Tongue (tissue), 2 donors: ENCODE data around the gene LFNG. TPM values are rescaled to one million over a fixed set of nuclear protein-coding genes. Genes with fewer than 3 reads are reported as not detected.
"Not testable (repeated sequence)": the region's sequence is repeated elsewhere in the genome, so short reads cannot be mapped to it uniquely, and the experiment has no call there.

Experiments
- DNase-seq: peaks from one replicate; pipeline ENCODE4 v3.0.0-alpha.2; 2015
- total RNA-seq: library from RNA; depleted of rRNA; stranded (reverse); fragments of >200 nt; gene quantifications from one replicate; pipeline ENCODE4 v1.2.3, GENCODE V29; 2014

The LFNG gene
- total RNA-seq, 1 donor from 2014 or later = 26.0 TPM

DNA sequence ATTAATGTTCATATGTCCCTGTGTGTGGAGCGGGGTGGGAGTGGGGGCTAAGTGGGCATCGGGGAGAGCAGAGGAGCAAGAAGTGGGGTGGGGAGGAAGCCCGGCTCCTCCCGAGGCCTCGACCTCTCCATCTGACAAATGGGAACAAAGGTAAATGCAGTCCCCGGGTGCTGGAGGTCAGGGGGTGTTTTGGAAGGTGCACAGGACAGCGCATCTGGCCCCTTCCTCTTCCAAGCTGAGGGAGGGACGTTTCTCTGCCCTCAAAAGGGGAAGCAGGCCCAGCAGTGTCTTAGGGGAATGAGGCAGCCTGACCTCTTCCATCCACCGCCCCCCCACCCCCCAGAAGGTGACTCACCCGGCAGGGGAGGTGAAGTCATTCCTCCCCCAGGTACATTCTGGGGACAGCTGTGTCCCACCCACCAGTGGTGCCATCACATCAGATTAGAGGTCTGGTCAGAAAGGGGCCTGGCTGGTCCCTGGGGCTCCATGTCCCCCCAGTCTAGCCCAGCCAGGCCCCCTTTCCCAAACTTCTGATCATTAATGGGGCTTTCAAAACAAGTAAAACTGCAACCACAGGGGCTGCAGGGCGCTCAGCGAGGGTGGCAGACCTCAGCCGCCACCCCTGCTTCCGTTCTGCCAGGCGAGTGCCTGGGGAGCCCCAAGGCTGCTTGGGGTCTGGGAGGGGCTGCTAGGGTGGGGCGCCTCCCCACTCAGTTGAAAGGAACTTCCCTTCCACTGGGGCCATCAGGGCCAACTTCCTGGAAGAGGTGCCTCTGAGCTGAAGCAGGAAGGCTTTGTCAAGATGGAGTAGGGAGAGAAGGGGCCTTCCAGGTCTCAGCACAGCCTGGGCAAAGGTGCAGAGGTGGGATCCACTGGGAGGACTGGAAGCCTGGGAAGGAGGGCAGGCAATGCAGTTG lies 10.8 kb downstream of the LFNG start:
- no peak for DNase-seq

DNA sequence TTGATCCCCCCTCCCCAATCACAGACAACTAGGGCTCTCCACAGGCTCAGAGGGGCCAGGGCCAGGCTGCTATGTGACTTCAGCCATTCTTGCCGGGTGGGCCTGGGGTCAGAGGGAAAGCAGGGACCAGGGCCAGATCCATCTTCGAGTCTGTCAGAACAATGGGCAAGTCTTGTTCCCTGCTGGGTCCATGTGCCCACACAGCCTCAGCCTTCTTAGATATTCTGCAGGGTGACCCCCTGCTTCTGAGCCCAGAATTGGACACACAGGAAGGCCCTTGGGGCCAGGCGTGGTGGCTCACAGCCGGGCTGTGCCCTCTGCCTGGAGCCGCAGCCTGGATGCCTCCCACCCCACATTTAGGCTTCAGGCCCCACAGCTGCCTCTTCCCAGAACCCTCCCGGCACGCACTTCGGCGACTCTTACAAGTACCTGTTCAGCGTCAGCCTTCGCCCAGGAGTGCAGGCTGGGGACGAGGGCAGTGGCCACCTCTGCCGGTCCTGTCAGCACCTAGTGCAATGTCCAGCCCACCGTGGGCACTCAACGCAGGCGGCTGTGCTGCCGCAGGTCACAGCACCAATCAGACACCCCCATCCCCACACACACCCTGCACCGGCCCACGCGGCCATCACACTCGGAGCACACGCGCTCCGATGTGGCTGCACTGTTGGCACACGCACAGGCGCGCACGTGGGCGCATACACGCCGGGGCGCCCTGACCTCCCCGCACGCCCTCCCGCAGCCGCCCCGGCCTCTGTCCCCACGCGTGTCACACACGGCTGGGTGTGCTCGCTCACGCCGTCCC lies 11.6 kb downstream of the LFNG start:
- DNase-seq = peak; percentile 50

DNA sequence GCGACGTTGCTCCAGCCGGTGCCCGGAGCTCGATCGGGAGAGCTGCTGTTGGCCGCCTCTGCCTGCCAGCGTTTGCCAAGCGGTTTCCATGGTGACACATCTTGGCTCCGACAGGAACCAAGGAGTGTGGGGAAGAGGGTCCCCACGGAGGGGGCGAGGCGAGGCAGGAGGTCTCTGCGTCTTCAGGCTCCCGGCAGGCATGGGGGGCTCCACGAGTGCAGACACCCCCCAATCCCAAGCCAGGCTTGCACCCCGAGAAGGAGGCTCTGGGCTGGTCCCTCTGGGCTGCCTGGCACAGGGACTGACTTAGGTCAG lies 12.2 kb downstream of the LFNG start:
- not testable (repeated sequence) for DNase-seq

DNA sequence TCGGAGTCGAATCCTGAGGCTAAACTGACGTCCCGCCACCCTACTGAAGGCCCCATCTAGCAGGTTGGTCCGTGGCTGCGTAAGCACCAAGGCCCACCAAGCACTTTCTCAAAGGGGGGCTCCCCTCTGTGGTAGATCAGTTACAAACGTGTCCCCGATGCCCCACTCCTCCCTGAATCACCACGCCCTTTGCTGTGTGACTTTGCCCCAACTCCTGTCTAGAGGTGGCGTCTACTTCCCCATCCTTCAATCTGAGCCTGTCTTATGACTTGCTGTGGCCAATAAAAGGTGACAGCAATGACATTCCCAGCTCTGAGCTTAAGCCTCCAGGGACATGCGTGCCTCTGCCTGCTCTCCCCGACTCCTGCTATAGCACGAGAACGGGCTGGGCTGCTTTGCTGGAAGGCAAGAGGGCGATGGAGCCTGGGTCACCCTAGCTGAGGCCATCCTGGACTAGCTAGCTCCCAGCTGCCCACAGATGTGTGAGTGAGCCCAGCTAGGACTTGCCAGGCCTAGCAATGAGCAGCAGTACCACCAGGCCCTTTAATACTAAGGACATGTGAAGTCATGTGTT lies 12.7 kb downstream of the LFNG start:
- not testable (repeated sequence) for DNase-seq

DNA sequence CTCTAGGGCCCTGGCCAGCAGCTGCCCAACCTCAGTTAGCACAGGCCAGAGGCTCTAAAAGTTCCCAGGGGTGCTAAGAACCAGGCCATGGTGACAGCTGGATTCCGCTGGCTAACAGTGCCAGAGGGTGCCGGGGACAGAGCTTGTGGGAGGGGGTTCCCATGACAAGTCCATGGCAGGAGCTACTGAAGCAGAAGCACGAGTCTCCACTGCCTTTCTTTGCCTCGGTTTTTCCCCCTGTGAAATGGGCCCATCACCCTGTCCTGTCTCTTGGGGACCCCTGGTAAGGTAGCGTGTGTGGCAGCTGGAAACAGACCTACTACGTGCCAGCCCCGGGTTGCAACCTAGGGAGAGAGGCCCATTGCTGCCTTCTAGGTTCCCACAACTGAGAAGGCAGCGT lies 13.2 kb downstream of the LFNG start:
- not testable (repeated sequence) for DNase-seq

DNA sequence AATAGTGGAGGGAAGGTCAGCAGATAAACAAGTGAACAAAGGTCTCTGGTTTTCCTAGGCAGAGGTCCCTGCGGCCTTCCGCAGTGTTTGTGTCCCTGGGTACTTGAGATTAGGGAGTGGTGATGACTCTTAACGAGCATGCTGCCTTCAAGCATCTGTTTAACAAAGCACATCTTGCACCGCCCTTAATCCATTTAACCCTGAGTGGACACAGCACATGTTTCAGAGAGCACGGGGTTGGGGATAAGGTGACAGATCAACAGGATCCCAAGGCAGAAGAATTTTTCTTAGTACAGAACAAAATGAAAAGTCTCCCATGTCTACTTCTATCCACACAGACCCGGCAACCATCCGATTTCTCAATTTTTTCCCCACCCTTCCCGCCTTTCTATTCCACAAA lies 14.0 kb downstream of the LFNG start:
- DNase-seq = not testable (repeated sequence)

DNA sequence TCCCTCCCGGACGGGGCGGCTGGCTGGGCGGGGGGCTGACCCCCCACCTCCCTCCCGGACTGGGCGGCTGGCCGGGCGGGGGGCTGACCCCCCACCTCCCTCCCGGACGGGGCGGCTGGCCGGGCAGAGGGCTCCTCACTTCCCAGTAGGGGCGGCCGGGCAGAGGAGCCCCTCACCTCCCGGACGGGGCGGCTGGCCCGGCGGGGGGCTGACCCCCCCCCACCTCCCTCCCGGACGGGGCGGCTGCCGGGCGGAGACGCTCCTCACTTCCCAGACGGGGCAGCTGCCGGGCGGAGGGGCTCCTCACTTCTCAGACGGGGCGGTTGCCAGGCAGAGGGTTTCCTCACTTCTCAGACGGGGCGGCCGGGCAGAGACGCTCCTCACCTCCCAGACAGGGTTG lies 14.6 kb downstream of the LFNG start:
- DNase-seq = not testable (repeated sequence)

DNA sequence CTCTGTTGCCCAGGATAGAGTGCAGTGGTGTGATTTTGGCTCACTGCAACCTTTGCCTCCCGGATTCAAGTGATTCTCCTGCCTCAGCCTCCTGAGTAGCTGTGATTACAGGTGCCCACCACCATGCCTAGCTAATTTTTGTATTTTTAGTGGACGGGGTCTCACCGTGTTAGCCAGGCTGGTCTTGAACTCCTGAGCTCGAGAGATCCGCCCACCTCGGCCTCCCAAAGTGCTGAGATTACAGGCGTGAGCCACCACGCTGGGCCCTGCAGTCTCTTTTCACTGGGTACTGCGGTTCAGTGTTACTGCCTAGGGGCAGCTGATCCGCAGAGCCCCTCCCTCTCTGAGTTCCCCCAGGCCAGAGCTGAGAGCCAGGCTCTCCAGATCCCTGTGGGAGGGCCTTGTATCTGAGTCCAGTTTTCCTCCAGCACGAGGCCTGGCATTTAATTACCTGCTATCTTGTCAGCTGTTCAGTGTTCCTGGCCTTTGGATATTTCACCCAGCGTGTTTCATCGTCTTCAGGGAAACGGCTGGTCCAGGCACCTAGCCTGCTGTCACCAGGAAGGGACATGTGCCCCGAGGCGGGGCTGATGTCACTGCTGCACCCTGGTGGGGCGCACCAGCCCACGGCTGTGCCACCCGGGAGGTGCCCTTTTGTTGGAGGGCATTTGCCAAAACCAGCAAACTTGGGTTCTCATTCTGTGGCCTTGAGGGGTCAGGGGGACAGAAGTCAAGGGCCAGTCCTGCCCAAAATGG lies 16.5 kb downstream of the LFNG start:
- DNase-seq = not testable (repeated sequence)

DNA sequence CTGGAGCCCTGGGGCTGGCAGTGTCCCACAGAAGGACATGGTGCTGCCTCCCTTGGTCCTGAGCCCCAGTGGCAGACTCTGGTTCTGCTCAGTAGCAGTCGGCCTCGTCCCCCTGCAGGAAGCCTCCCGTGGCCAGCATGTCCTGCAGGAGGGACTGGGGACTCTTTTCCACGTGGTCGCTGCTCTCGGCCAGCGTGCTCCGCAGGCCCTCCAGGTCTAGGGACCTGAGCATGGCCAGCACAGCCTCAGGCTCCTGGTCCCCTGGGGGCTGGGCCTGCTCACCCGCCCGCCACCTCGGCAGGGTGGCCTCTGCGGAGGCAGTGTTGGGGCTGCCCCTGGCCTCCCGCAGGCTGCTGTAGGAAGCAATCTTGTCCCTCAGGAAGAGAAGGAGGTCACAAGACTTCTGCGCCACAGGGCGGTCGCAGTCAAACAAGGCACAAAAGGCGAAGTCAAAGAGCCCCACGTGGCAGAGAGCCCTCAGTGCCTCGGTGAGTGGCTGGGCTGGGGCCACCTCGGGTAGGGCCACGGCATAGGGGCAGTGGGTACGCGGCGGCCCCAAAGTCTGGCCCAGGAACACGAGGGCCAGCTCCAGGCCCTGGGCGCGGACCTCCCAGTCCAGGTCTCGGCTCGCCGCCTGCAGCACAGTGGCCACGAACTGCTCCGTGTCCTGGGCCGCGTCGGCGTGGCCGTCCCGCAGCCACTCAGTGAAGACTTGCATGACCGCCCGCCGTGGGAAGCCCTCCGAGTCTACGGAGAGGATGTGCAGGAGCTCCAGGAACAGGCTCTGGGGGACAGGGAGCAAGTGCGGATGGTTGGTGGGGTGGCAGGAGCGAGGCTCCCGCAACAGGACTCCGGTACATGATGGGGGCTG lies 18.6 kb downstream of the LFNG start:
- DNase-seq = no peak

DNA sequence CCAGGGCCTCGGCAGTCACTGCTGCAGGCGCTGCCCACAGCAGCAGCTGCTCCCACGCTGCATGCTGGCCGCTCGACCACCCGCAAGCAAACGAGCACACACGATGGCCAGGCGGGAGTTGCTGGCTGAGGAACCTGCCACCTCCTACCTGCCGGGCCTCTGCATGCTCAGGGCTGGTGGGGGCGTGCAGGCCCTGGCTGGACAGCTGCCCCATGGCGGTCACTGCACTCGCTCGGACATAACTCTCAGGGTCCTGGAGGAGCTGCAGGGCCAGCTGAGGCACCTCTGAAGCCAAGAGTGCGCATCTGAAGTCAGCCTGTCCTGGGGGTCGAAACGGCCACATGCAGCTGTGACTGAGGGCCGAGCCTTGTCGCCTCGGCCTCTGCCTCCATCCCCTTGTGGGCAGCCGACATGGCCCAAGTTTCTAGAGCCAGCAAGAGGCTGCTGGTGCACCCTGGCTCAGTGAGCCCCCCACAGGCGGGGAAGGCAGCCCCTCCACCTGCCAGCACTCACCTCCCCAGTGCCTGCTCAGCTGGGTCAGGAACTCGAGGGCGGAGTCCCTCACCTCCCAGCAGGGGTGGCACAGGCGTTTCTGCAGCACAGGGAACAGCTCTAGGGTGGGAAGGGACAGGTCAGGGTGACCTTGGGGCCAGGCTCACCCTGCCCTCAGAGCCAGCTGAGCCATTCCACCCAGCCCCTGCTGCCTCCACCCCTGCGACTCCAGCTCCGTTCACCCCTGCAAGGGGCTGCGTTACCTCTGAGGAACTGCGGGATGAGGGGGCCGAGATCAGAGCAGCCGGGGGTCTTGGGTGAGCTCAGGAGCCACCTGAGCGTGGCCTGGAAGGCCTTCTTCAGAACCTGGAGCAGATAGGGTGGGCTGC lies 19.7 kb downstream of the LFNG start:
- no peak for DNase-seq

DNA sequence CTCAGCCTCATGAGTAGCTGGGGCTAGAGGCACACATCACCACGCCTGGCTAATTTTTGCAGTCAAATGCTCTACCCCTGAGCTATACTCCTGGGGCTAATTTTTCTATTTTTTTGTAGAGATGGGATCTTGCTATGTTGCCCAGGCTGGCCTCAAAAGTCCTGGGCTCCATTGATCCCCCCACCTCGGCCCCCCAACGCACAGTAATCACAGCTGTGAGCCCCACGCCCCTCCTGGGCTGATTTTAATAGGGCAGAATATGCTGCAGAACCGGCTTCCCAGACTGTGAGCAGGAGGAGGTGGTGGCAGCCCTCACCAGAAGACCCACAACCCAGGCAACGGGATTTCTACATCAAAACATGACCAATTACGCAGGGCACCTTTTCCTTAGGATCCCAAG lies 20.6 kb downstream of the LFNG start:
- DNase-seq = no peak

DNA sequence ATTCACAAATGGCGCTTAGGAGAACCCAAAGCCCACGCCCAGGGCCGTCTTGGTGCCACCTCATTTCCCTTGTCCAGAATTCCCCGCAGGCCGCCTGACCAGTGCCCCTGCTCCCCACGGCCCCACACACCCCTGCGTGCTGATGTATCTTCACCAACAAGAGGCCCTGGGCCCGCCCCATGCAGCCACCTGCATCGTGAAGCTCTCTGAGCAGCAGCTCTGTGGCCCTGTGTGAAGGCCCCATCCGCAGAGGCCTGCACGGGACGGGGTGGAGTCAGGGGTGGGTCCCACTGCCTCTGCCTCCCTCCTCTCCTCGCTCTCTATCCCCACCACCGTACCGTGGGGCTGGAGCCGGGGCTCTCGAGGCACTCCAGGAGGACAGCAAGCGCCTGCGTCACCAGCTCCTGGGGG lies 21.1 kb downstream of the LFNG start:
- no peak for DNase-seq

DNA sequence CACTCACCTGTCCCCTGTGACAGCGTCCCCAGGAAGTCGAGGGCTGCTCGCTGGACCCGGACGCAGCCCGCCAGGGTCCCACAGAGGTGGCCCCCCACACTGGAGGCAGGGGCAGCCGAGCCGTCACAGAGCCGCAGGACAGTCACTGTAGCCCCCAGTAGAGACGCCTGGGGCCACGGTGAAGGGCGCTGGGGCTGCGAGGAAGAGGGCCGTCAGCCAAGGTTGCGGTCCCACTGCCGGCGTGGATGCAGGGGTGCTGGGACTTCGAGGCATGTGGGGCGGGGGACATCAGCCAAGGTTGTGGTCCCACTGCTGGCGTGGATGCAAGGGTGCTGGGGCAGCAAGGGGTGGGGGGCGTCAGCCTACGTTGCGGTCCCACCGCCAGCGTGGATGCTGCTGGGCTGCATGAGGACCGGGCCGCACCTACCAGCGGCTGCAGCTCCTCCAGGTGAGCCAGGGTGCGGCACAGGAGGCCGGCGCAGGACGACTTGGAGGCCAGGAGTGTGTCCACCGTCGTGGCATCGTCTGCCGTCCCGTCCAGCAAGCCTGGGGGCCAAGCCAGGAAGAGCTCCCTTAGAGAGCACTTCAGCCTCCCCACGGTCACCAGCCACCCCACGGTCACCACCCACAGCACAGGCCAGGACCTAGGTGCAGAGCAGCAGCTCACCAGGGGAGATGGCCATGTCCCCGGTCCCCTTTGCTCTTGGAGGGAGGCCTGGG lies 21.9 kb downstream of the LFNG start:
- DNase-seq = no peak

DNA sequence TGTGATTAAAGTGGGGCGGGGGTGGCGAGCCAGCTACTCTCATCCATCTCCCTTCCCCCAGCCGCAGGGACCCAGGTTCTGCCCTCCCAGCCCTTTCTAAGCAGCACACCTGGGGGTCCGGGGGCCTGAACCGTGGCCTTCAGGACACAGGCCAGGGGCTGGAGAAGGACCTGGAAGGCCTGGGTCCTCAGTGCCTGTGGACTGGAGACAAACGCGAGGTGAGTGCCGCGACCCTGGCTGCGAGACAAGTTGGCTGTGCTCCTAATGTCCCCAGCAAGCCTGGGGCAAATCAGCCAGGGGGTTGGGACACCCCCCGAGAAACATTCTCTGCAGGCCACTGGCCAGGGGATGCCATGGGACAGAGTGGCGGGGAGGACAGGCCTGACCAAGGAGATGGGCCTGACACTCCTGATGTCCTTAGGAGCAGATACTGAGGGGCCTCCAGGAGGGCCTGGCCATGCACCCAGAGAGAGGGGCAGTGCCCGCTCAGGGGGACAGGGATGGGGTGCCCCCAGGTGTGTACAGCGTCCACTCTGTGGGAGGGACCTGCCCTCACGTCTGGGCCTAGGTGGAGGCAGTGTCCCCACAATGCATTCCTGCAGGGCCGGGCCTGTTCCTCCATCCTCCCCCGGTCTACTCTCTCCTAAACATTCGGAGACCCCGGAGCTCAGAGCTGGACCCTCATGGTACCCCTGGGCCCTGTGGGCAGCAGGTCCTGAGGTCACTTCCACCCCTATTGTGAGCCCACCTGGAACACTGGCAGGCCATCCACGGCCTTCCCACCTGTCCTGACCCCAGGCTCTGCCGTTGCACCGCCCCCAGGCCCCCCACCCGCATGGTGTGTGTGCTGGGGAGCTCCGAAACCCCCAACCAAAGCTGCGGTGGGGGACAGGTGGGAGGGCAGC lies 22.7 kb downstream of the LFNG start:
- DNase-seq = no peak

DNA sequence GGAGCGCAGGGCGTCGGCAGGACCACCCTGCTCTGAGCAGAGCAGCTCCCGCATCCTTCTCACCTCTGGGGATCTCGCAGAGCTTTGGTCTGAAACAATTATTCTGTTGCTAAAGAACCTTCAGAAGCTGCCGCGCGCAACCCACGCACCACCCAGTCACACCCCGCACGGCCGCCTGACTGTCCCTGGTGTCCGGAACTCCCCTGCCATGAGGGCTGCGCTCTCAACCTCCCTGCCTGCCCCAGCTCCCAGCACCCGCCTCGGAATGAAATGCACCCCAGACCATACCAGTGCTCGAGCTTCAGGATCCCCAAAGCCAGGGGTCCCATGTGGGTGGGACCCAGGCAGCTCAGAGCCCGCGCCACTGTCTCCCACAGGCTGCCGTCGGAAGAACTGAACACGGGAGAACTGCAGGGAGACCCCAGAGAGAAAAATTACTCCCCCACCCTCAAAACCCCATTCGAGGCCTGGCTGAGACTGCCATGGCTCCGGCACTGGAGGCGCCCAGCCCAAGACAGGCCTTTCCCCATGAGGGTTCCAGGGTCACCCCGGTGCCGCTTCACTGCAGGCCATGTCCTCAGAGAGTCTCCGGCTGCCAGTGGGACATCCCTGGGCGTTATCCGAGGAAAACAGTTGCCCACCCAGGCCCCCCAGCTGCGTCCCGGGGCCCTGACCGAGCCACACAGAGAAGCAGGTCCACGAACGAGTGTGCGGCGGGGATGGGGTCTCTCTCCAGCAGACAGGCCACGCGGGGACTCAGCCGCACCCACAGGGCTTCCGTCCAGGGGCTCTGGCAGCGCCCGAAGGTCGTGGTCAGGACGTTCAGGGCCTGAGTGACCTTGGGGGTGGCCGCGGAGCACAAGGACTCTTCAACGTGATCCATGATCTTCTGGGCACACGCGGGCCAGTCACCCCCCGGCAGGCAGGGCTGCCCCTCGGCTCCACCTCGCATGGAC lies 23.6 kb downstream of the LFNG start:
- no peak for DNase-seq

DNA sequence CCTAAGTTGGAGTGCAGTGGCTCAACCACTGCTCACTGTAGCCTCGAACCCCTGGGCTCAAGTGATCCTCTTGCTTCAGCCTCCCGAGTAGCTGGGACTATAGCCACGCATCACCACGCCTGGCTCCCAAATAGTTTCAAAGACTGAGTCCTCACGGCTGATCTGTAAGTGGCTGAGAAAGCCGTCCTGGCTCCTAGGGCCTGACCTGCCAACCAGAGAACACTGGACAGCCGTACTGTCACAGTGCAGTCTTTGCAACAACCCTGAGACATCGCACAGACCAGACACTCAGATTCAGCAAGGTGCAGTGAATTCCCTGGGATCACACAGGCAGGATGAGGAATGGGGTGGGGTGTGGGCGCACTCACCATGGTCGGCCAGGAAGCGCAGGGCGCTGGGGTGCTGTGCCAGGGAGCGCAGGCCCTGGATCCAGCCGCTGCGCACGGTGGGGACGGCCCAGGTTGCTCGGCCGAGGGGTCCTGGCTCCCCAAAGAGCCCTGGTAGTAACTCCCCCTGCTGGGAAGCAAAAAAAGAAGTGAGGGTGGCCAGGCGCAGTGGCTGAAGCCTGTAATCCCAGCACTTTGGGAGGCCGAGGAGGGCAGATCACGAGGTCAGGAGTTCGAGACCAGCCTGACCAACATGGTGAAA lies 25.1 kb downstream of the LFNG start:
- DNase-seq = no peak
